Stimulated activated CD4-positive, alpha-beta T cell treated with anti-CD3 and anti-CD28 coated beads, Interleukin-2, amount 100 ng/mL, for 48 hours (primary cell): Measurements from ENCODE around the gene DPCD.
A peak's percentile ranks its signal among the peaks of the same experiment; 100 is the strongest.

Experiments
- DNase-seq, 2 donors: peaks; one replicate each; pipeline ENCODE4 v3.0.0-alpha.2; 2020

DPCD gene

GRCh38 chr10:101587725-101588653 lies at the start of gene DPCD, which contains the start of gene POLL:
Gene DPCD, plus strand, starts transcription at chr10:101588321. Its CDS starts 16 bp downstream, at chr10:101588337.
Gene POLL, minus strand, starts transcription at chr10:101588257. Its CDS starts 897 bp downstream, at chr10:101587360.
- DNase-seq: peak; percentile 92 to 93

GRCh38 chr10:101538446-101538845 lies 49.7 kb upstream of the DPCD start:
- no peak for DNase-seq

- no peak for DNase-seq
Observed at GRCh38 chr10:101545898-101546297, 42.2 kb upstream of the DPCD start.

GRCh38 chr10:101550965-101551364 lies 37.2 kb upstream of the DPCD start:
- no peak for DNase-seq

GRCh38 chr10:101552442-101552841 lies 35.7 kb upstream of the DPCD start:
- DNase-seq: no peak

- no peak for DNase-seq
Observed at GRCh38 chr10:101557541-101557940, 30.6 kb upstream of the DPCD start.

- no peak for DNase-seq
Observed at GRCh38 chr10:101558204-101558603, 29.9 kb upstream of the DPCD start.

GRCh38 chr10:101558671-101559595 lies 29.2 kb upstream of the DPCD start:
- no peak for DNase-seq

- DNase-seq: no peak
Observed at GRCh38 chr10:101559596-101560297, 28.4 kb upstream of the DPCD start.

- DNase-seq: no peak
Observed at GRCh38 chr10:101560298-101561067, 27.6 kb upstream of the DPCD start.

GRCh38 chr10:101561068-101561915 lies 26.8 kb upstream of the DPCD start:
- no peak for DNase-seq

- DNase-seq: no peak
Observed at GRCh38 chr10:101562231-101562630, 25.9 kb upstream of the DPCD start.

- no peak for DNase-seq
Observed at GRCh38 chr10:101563007-101563406, 25.1 kb upstream of the DPCD start.

GRCh38 chr10:101563497-101564040 lies 24.6 kb upstream of the DPCD start:
- DNase-seq: no peak

- no peak for DNase-seq
Observed at GRCh38 chr10:101564490-101564991, 23.6 kb upstream of the DPCD start.

- no peak for DNase-seq
Observed at GRCh38 chr10:101565370-101565900, 22.7 kb upstream of the DPCD start.

- DNase-seq: no peak
Observed at GRCh38 chr10:101565936-101566332, 22.2 kb upstream of the DPCD start.

GRCh38 chr10:101566333-101567164 lies 21.6 kb upstream of the DPCD start:
- no peak for DNase-seq
